HEK293T (cell line): ENCODE data around the gene EMC1.

Experiments used
- ARNT ChIP-seq: fragments of 450-650 bp; IDR thresholded peaks from 2 replicates; pipeline ENCODE4 v1.6.1; 2017; ENCODE audit warnings: mild to moderate bottlenecking
- FOXA1 ChIP-seq: fragments of 450-650 bp; IDR thresholded peaks from 2 replicates; pipeline ENCODE4 v1.6.1; 2016; ENCODE audit warnings: mild to moderate bottlenecking
- FOXK2 ChIP-seq: fragments of 450-650 bp; IDR thresholded peaks from 2 replicates; pipeline ENCODE4 v1.6.1; 2016; ENCODE audit warnings: mild to moderate bottlenecking
- L3MBTL2 ChIP-seq: fragments of 450-650 bp; conservative IDR thresholded peaks from 2 replicates; pipeline ENCODE4 v1.6.1; 2016; ENCODE audit warnings: mild to moderate bottlenecking
- SP1 ChIP-seq: fragments of 450-650 bp; IDR thresholded peaks from 2 replicates; pipeline ENCODE4 v1.6.1; 2017
- SUZ12 ChIP-seq: fragments of 450-650 bp; IDR thresholded peaks from 2 replicates; pipeline ENCODE4 v1.6.1; 2016; ENCODE audit warnings: mild to moderate bottlenecking
- TARDBP ChIP-seq: fragments of 450-650 bp; IDR thresholded peaks from 2 replicates; pipeline ENCODE4 v1.6.1; 2016
- TF ChIP-seq, protein P1 (sequence below): fragments of 450-650 bp; IDR thresholded peaks from 2 replicates; pipeline ENCODE4 v1.6.1; 2016

DNA sequence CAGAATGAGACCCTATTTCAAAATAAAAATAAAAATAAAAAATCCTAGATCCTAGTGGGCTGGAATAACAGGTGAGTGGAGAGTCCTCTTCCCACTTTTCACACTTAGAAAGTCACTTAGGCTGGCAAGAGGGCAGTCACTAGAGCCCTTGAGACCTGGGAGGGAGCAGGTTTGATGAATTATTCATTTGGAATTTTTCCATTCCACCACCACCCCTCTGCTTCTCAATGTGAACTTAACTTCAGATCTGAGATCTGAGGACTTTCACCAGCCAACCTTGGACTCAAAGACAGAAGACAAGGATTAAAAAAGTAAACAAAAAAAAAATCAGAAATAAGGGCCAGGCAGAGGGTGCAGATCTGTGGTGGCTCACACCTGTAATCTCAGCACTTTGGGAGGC, 20.7 kb upstream of the EMC1 start:
- TF ChIP-seq, protein P1, sequence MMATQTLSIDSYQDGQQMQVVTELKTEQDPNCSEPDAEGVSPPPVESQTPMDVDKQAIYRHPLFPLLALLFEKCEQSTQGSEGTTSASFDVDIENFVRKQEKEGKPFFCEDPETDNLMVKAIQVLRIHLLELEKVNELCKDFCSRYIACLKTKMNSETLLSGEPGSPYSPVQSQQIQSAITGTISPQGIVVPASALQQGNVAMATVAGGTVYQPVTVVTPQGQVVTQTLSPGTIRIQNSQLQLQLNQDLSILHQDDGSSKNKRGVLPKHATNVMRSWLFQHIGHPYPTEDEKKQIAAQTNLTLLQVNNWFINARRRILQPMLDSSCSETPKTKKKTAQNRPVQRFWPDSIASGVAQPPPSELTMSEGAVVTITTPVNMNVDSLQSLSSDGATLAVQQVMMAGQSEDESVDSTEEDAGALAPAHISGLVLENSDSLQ, result no peak
- TF ChIP-seq ARNT (no peak), SUZ12 (no peak), L3MBTL2 (no peak), FOXK2 (no peak), TARDBP (no peak), SP1 (no peak), FOXA1 (no peak)
